Measurements from ENCODE around the gene CASK.

GRCh38 chrX:41664908-41665307, 258.4 kb downstream of the CASK start:
- TF ChIP-seq RELA (CRISPR knock-in tag; IDR thresholded peaks at IDR 0.05; ENCODE audit: borderline replicate concordance), result no peak
- no peak for TF ChIP-seq CTCF (IDR thresholded peaks at IDR 0.05)
- no peak for TF ChIP-seq ZNF532 (CRISPR knock-in tag; IDR thresholded peaks at IDR 0.05; ENCODE audit: borderline replicate concordance)
- TF ChIP-seq TEAD4 (CRISPR knock-in tag; IDR thresholded peaks at IDR 0.05), result no peak

Measured in WTC11 (cell line).